Mammary epithelial cell (primary cell): ENCODE measurements around the gene NDUFB8.

Experiments
- EZH2 ChIP-seq: IDR thresholded peaks from 2 replicates; pipeline ENCODE4 v1.6.1; 2012; ENCODE audit warnings: low read length, inconsistent platforms, borderline replicate concordance
- TF ChIP-seq, protein P1 (sequence below), 2 donors: IDR thresholded peaks in 1 of 2; conservative IDR thresholded peaks in 1 of 2; 2 replicates each; pipeline ENCODE4 v1.5.1; 2011 to 2012; ENCODE audit warnings: inconsistent platforms in 2 of 2, low read length in 2 of 2, mild to moderate bottlenecking in 2 of 2, control low read depth in 1 of 2, low read depth in 1 of 2; ENCODE audit not compliant: insufficient read depth in 1 of 2; ENCODE audit errors: extremely low read depth in 1 of 2

DNA sequence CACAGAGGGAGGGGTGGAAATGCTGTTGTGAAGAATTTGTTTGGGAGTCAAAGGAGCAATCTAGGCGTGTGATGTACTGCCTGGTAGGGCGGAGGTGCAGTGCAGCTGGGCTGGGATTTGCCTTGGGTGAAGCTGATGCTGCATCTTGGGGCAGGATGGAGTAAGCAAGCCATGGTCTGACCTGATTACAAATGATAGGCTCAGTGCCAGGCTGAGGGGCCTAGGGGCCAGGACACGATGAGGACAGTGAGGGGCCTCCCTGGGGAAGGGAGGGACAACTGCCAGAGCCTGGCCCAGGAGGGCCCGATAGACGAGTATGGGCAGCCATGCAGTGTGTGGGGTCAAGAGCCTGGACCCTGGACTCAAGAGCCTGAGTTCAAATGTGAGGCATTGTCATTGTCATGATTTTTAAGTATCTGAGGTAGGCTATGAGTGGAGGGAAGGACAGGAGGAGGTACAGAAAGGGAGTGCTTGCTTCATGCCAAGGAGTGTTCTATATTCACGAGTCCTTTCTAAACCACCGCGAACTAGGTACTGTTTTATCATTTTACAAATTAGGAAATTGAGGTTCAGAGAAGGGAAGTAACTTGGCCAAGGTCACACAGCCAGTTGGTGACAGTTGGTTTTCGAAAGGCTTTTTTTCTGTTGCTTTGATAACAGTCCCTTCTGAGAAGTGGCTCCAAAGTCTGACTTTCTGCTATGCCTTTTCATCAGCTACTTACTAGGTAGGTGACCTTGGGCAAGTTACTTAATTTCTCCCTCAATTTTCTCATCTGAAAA lies 35.7 kb upstream of the NDUFB8 start:
- TF ChIP-seq, protein P1, sequence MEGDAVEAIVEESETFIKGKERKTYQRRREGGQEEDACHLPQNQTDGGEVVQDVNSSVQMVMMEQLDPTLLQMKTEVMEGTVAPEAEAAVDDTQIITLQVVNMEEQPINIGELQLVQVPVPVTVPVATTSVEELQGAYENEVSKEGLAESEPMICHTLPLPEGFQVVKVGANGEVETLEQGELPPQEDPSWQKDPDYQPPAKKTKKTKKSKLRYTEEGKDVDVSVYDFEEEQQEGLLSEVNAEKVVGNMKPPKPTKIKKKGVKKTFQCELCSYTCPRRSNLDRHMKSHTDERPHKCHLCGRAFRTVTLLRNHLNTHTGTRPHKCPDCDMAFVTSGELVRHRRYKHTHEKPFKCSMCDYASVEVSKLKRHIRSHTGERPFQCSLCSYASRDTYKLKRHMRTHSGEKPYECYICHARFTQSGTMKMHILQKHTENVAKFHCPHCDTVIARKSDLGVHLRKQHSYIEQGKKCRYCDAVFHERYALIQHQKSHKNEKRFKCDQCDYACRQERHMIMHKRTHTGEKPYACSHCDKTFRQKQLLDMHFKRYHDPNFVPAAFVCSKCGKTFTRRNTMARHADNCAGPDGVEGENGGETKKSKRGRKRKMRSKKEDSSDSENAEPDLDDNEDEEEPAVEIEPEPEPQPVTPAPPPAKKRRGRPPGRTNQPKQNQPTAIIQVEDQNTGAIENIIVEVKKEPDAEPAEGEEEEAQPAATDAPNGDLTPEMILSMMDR (conservative IDR thresholded peaks at IDR 0.05 in 1 of 2, IDR thresholded peaks at IDR 0.05 in 1 of 2; ENCODE audit: extremely low read depth in 1 of 2, insufficient read depth in 1 of 2, low read depth in 1 of 2, low read length in 2 of 2), result no peak
- no peak for TF ChIP-seq EZH2
